HL-60 (cell line): ENCODE measurements around the gene CCDC85A.

Source experiments
- DNase-seq, 2 experiments: peaks; one replicate each; pipeline ENCODE4 v3.0.0-alpha.2; 2010 to 2020; ENCODE audit warnings: low read depth in 1 of 2, low spot score in 1 of 2
- H3K27ac ChIP-seq: fragments of 250-450 bp; sonication (Bioruptor Pico); replicated peaks from 2 replicates; pipeline ENCODE4 v1.5.1; 2020; ENCODE audit warnings: mild to moderate bottlenecking, moderate library complexity
- H3K27me3 ChIP-seq: fragments of 250-450 bp; sonication (Bioruptor Pico); 2 replicates; pipeline ENCODE4 v1.5.1; 2021; ENCODE audit warnings: mild to moderate bottlenecking, moderate library complexity; ENCODE audit not compliant: insufficient read depth, poor library complexity, severe bottlenecking
- H3K4me3 ChIP-seq: replicated peaks from 2 replicates; pipeline ENCODE4 v1.5.1; 2011; ENCODE audit warnings: mild to moderate bottlenecking, control low read depth, low read length; ENCODE audit not compliant: insufficient read depth
- CTCF ChIP-seq: IDR thresholded peaks from one replicate; pipeline ENCODE4 v1.5.1; 2011; ENCODE audit warnings: low read length, control low read depth, inconsistent platforms; ENCODE audit not compliant: insufficient read depth
- GABPA ChIP-seq: IDR thresholded peaks from 2 replicates; pipeline ENCODE4 v1.6.1; 2012; ENCODE audit warnings: low read depth
- POLR2AphosphoS5 ChIP-seq: IDR thresholded peaks from 2 replicates; pipeline ENCODE4 v1.6.1; 2012; ENCODE audit warnings: low read depth
- REST ChIP-seq: IDR thresholded peaks from 2 replicates; pipeline ENCODE4 v1.6.1; 2012; ENCODE audit warnings: low read depth; ENCODE audit not compliant: insufficient replicate concordance
- SPI1 ChIP-seq: IDR thresholded peaks from 2 replicates; pipeline ENCODE4 v1.6.1; 2012; ENCODE audit warnings: low read depth, mild to moderate bottlenecking, borderline replicate concordance

The CCDC85A gene

GRCh38 chr2:56206250-56206649 is 22.5 kb downstream of the CCDC85A start:
- no peak for TF ChIP-seq GABPA
- no peak for TF ChIP-seq SPI1
- TF ChIP-seq CTCF, result no peak
- TF ChIP-seq REST, result no peak
- no peak for TF ChIP-seq POLR2AphosphoS5
- no peak for DNase-seq
- Histone ChIP-seq H3K4me3 (no peak overlapping the region), H3K27me3 (no peaks in the 10 kb centered on the region), H3K27ac (no peak overlapping the region)

GRCh38 chr2:56207760-56208159 is 24.0 kb downstream of the CCDC85A start:
- H3K27ac ChIP-seq, result no peak overlapping the region
- H3K4me3 ChIP-seq, result no peak overlapping the region
- TF ChIP-seq POLR2AphosphoS5 (no peak), GABPA (no peak), CTCF (no peak), SPI1 (no peak), REST (no peak)
- no peak for DNase-seq
- H3K27me3 ChIP-seq, result no peaks in the 10 kb centered on the region

- TF ChIP-seq REST (no peak), POLR2AphosphoS5 (no peak), GABPA (no peak), SPI1 (no peak), CTCF (no peak)
- no peak for DNase-seq
- Histone ChIP-seq H3K27me3 (no peaks in the 10 kb centered on the region), H3K4me3 (no peak overlapping the region), H3K27ac (no peak overlapping the region)
Observed at GRCh38 chr2:56208380-56208779, 24.6 kb downstream of the CCDC85A start.
